ENCODE measurements around the gene RNPEPL1. TPM values are rescaled to one million over a fixed set of nuclear protein-coding genes. Genes with fewer than 3 reads are reported as not detected.

The RNPEPL1 gene
- total RNA-seq, 4 donors from 2014 or later: 49.1 to 127 (median 55.5) TPM

DNA sequence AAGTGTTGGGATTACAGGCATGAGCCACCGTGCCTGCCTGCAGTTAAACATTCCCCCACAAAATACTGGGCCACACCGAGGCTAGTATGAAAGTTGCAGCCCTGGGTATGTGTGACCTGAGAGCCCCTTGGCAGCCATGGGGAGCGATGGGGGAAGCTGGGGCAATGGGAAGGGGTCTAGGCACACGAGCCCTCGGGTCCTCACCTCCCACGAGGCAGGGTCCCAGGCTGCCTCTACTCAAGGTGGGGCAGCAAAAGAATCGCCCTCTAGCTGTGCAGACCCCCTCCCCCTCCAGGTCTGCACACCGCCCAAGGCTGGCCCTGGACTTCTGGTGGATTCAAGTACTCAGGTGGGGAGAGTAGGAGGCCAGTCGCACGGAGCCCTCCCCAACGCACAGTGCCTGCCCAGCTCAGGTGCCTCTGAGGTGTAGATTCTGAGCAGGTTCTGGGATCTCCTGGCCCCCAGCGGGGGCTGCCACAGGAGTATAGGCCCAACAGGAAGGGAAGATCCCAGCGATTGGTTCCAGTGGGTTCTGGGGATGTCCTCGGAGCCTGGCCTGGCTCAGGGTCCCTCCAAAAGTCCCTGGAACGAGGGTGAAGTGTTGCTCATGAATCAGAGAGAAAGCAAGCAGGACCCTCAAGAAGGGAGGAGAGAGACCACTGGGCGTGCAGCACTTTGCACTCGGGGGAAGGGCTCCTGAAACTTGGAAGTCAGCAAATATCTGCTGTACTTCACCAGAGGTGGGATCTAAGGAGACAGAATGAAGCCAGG lies 59.6 kb downstream of the RNPEPL1 start:
- H3K9me3 ChIP-seq: no peaks in the 10 kb centered on the region
- H3K4me3 ChIP-seq: no peak overlapping the region
- H3K4me1 ChIP-seq: peaks cover 0 to 6% (median 0%) of the 10 kb centered on the region in 3 donors
- no peak for ATAC-seq
- H3K27me3 ChIP-seq: peaks cover 12% of the 10 kb centered on the region
- peaks cover 0 to 5% of the 10 kb centered on the region in 2 donors for H3K36me3 ChIP-seq
- no peak overlapping the region for H3K27ac ChIP-seq
- TF ChIP-seq, protein P1, sequence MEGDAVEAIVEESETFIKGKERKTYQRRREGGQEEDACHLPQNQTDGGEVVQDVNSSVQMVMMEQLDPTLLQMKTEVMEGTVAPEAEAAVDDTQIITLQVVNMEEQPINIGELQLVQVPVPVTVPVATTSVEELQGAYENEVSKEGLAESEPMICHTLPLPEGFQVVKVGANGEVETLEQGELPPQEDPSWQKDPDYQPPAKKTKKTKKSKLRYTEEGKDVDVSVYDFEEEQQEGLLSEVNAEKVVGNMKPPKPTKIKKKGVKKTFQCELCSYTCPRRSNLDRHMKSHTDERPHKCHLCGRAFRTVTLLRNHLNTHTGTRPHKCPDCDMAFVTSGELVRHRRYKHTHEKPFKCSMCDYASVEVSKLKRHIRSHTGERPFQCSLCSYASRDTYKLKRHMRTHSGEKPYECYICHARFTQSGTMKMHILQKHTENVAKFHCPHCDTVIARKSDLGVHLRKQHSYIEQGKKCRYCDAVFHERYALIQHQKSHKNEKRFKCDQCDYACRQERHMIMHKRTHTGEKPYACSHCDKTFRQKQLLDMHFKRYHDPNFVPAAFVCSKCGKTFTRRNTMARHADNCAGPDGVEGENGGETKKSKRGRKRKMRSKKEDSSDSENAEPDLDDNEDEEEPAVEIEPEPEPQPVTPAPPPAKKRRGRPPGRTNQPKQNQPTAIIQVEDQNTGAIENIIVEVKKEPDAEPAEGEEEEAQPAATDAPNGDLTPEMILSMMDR (IDR thresholded peaks at IDR 0.05): no peak
- TF ChIP-seq POLR2A (IDR thresholded peaks at IDR 0.05): no peak
- no peak for TF ChIP-seq POLR2AphosphoS5 (IDR thresholded peaks at IDR 0.05)
- no peak for TF ChIP-seq EP300 (IDR thresholded peaks at IDR 0.05)
- no CpG with 5 or more reads among the region's 17 CpGs for WGBS, 2 donors (ENCODE audit: low coverage in 1 of 2)

DNA sequence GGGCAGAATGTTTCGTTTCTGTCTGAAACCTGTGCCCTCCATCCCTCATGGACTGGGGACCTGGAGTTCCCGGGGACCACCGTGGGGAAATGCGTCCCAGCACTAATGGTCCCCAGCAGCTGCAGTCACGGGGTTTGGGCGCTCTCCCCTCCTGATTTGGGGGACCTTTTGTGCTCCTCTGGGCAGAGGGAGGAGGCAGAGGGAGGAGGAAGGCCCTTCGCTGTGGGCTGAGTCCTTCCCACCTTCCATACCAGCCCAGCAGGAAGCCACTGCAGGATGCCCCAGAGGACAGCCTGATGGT lies 60.2 kb downstream of the RNPEPL1 start:
- H3K9me3 ChIP-seq: no peaks in the 10 kb centered on the region
- no peak for ATAC-seq
- peaks cover 0 to 6% (median 0%) of the 10 kb centered on the region in 3 donors for H3K4me1 ChIP-seq
- WGBS, 2 donors (ENCODE audit: low coverage in 1 of 2): 60% methylated on average over 1 of the region's 7 CpGs; no CpG with 5 or more reads in 1 of the 2 donors
- peaks cover 12% of the 10 kb centered on the region for H3K27me3 ChIP-seq
- H3K4me3 ChIP-seq: no peak overlapping the region
- no peak for TF ChIP-seq POLR2A (IDR thresholded peaks at IDR 0.05)
- TF ChIP-seq, protein P1 (IDR thresholded peaks at IDR 0.05): no peak
- no peak for TF ChIP-seq EP300 (IDR thresholded peaks at IDR 0.05)
- no peak for TF ChIP-seq POLR2AphosphoS5 (IDR thresholded peaks at IDR 0.05)
- H3K36me3 ChIP-seq: peaks cover 0 to 5% of the 10 kb centered on the region in 2 donors
- H3K27ac ChIP-seq: no peak overlapping the region

DNA sequence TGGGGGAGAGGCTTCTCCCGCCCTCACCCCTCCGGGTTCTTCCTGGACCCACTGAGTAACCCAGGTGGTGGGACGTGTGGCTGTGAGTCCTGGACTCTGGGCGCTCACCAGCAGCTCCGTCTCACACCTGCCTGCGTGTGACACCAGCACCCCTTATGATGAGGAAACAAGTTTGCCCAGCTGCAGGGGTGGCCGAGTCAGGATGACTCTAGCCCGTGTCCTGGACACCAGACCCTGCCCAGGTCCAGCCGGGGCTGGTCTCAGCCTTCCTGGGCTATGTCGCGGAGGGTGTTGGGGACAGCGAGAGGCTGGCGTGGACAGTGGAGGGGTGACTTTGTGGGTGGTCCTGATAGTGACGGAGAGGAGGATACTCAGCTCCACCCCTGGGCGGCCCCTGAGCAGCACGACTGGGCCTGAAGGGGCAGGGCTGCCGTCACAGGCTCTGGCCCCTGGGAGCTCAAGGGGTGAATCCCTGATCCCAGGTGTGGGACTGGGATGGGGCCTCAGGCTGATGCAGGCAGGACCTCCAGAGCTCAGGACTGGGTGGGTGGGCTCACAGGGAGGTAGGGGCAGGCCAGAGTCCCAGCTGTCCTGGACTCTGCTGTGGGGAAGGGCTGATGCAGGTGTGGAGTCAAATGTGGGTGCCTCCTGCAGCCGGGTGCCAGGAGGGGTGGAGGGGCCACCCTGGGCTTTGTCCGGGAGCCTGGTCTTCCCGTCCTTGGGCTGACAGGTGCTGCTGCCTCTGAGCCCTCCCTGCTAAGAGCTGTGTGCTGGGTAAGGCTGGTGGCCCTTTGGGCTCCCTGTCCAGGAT lies 60.7 kb downstream of the RNPEPL1 start:
- TF ChIP-seq EP300 (IDR thresholded peaks at IDR 0.05) (no peak), POLR2AphosphoS5 (IDR thresholded peaks at IDR 0.05) (no peak), POLR2A (IDR thresholded peaks at IDR 0.05) (no peak)
- TF ChIP-seq, protein P1 (IDR thresholded peaks at IDR 0.05): no peak
- Histone ChIP-seq H3K9me3 (peaks cover 0 to 5% (median 0%) of the 10 kb centered on the region in 3 donors), H3K4me1 (peaks cover 0 to 6% (median 0%) of the 10 kb centered on the region in 3 donors), H3K36me3 (peaks cover 0 to 5% of the 10 kb centered on the region in 2 donors), H3K27me3 (peaks cover 12% of the 10 kb centered on the region), H3K27ac (no peak overlapping the region), H3K4me3 (no peak overlapping the region)
- WGBS, 2 donors (ENCODE audit: low coverage in 1 of 2): 58% methylated on average over 4 of the region's 20 CpGs; no CpG with 5 or more reads in 1 of the 2 donors
- peak; percentile 16 for ATAC-seq

DNA sequence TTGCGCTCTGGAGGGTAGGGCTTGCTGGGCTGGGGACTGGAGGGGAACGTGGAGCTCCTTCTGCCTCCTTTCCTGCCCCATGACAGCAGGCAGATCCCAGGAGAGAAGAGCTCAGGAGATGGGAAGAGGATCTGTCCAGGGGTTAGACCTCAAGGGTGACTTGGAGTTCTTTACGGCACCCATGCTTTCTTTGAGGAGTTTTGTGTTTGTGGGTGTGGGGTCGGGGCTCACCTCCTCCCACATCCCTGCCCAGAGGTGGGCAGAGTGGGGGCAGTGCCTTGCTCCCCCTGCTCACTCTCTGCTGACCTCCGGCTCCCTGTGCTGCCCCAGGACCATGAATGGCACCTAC lies 61.3 kb downstream of the RNPEPL1 start:
- Histone ChIP-seq H3K4me1 (peaks cover 0 to 6% (median 0%) of the 10 kb centered on the region in 3 donors), H3K27ac (no peak overlapping the region), H3K4me3 (no peak overlapping the region), H3K9me3 (peaks cover 0 to 5% (median 0%) of the 10 kb centered on the region in 3 donors), H3K36me3 (peaks cover 0 to 5% of the 10 kb centered on the region in 2 donors), H3K27me3 (peaks cover 12% of the 10 kb centered on the region)
- WGBS, 2 donors (ENCODE audit: low coverage in 1 of 2): 100% methylated on average over 2 of the region's 5 CpGs; no CpG with 5 or more reads in 1 of the 2 donors
- no peak for TF ChIP-seq EP300 (IDR thresholded peaks at IDR 0.05)
- TF ChIP-seq POLR2A (IDR thresholded peaks at IDR 0.05): no peak
- no peak for TF ChIP-seq POLR2AphosphoS5 (IDR thresholded peaks at IDR 0.05)
- TF ChIP-seq, protein P1 (IDR thresholded peaks at IDR 0.05): no peak
- no peak for ATAC-seq
